K562 (cell line): ENCODE results near the gene KRT28.

Source experiments
- EZH2 ChIP-seq: IDR thresholded peaks from 2 replicates; pipeline ENCODE4 v1.6.1; 2012; ENCODE audit warnings: low read depth, mild to moderate bottlenecking, inconsistent platforms, low read length, borderline replicate concordance
- IRF1 ChIP-seq: sonication (generic); formaldehyde crosslinking; IDR thresholded peaks from 2 replicates; pipeline ENCODE4 v1.8.0; 2022; ENCODE audit warnings: missing genetic modification reagents, mild to moderate bottlenecking, borderline replicate concordance
- POLR2A ChIP-seq: fragments of 450-650 bp; conservative IDR thresholded peaks from 2 replicates; pipeline ENCODE4 v1.6.1; 2016
- SMC3 ChIP-seq: conservative IDR thresholded peaks from 2 replicates; pipeline ENCODE4 v1.6.1; 2011; ENCODE audit warnings: low read depth, low read length, improper control_type of control experiment; ENCODE audit not compliant: insufficient read depth
- ZNF639 ChIP-seq, 2 experiments: fragments of 200-800 bp in 1 of 2; sonication (Bioruptor generic) in 1 of 2; sonication (generic) in 1 of 2; formaldehyde crosslinking in 1 of 2; IDR thresholded peaks in 1 of 2; conservative IDR thresholded peaks in 1 of 2; 2 replicates each; pipeline versions ENCODE4 v1.5.0 to v1.6.1; 2016 to 2020; ENCODE audit warnings: missing compliant biosample characterization in 1 of 2, missing genetic modification characterization in 1 of 2, missing genetic modification reagents in 1 of 2
- TF ChIP-seq, protein P1 (sequence below), 3 experiments: IDR thresholded peaks in 2 of 3; conservative IDR thresholded peaks in 1 of 3; 2 replicates each; pipeline ENCODE4 v1.5.1; 2011 to 2012; ENCODE audit warnings: low read length in 3 of 3, mild to moderate bottlenecking in 3 of 3, control low read depth in 2 of 3, improper control_type of control experiment in 1 of 3, inconsistent platforms in 1 of 3, low read depth in 1 of 3, mixed read lengths in 1 of 3, moderate library complexity in 1 of 3; ENCODE audit not compliant: insufficient read depth in 2 of 3

GRCh38 chr17:40763752-40764151 lies 36.0 kb downstream of the KRT28 start:
- TF ChIP-seq IRF1 (CRISPR knock-in tag) (no peak), POLR2A (no peak), ZNF639 (CRISPR knock-in tag; conservative IDR thresholded peaks at IDR 0.05 in 1 of 2, IDR thresholded peaks at IDR 0.05 in 1 of 2) (no peak), SMC3 (no peak), EZH2 (no peak)
- TF ChIP-seq, protein P1, sequence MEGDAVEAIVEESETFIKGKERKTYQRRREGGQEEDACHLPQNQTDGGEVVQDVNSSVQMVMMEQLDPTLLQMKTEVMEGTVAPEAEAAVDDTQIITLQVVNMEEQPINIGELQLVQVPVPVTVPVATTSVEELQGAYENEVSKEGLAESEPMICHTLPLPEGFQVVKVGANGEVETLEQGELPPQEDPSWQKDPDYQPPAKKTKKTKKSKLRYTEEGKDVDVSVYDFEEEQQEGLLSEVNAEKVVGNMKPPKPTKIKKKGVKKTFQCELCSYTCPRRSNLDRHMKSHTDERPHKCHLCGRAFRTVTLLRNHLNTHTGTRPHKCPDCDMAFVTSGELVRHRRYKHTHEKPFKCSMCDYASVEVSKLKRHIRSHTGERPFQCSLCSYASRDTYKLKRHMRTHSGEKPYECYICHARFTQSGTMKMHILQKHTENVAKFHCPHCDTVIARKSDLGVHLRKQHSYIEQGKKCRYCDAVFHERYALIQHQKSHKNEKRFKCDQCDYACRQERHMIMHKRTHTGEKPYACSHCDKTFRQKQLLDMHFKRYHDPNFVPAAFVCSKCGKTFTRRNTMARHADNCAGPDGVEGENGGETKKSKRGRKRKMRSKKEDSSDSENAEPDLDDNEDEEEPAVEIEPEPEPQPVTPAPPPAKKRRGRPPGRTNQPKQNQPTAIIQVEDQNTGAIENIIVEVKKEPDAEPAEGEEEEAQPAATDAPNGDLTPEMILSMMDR (IDR thresholded peaks at IDR 0.05 in 2 of 3, conservative IDR thresholded peaks at IDR 0.05 in 1 of 3; ENCODE audit: insufficient read depth in 2 of 3, low read depth in 1 of 3, low read length in 3 of 3), result no peak
